ENCODE measurements around the gene HBD. TPM values are rescaled to one million over a fixed set of nuclear protein-coding genes. Genes with fewer than 3 reads are reported as not detected.

The HBD gene
- total and polyA plus RNA-seq, 2 donors (not counting 1 experiment from before 2014, with no cell fraction given), result not detected

DNA sequence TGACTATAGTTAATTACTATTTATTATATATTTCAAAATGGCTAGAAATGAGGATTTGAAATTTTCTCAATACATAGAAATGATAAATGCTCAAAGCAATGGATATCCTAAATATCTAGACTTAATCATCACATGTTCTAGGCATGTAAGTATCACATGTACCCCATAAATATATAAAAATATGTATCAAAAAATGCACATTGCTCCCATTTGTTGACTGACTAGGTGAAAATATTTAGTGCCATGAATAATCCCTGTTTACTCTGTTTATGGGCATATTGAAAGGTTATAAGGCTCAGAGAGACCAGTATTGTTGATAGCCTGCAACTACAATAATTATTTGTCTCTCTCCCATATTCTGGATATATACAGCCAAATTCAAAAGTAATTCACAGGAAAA, 32.3 kb upstream of the HBD start:
- H3K27me3 ChIP-seq (replicated peaks in 1 of 4; ENCODE audit: control extremely low read depth in 1 of 4, control insufficient read depth in 3 of 4, insufficient read depth in 4 of 4, low read length in 3 of 4), result no peaks in the 10 kb centered on the region

GRCh38 chr11:5265832-5266231, 31.5 kb upstream of the HBD start:
- POLR2A ChIA-PET, result no interaction called here
- ATAC-seq (ENCODE audit: low read depth), result no peak
- Mint-ChIP-seq H3K4me1 (no peaks in the 10 kb centered on the region), H3K4me3 (no peak overlapping the region), H3K9me3 (ENCODE audit: insufficient read depth) (no peaks in the 10 kb centered on the region), H3K27me3 (no peaks in the 10 kb centered on the region), H3K27ac (no peak overlapping the region)
- no peaks in the 10 kb centered on the region for H3K27me3 ChIP-seq (replicated peaks in 1 of 4; ENCODE audit: control extremely low read depth in 1 of 4, control insufficient read depth in 3 of 4, insufficient read depth in 4 of 4, low read length in 3 of 4)
- no peaks in the 10 kb centered on the region for H4K20me1 ChIP-seq (ENCODE audit: control insufficient read depth, insufficient read depth, low read length, poor library complexity, severe bottlenecking)
- H3K4me3 ChIP-seq (ENCODE audit: control extremely low read depth in 1 of 5, extremely low read depth in 1 of 5, insufficient read depth in 1 of 5, low read depth in 2 of 5, low read length in 4 of 5), result no peak overlapping the region
- no peaks in the 10 kb centered on the region for H3K4me1 ChIP-seq (ENCODE audit: control insufficient read depth in 2 of 2, insufficient read depth in 2 of 2, low read length in 2 of 2)
- H2AFZ ChIP-seq (ENCODE audit: insufficient read depth, low read depth, low read length, poor library complexity, severe bottlenecking), result no peak overlapping the region
- no peaks in the 10 kb centered on the region for H3K9me3 ChIP-seq (ENCODE audit: control extremely low read depth in 1 of 3, control insufficient read depth in 2 of 3, insufficient read depth in 1 of 3, low read length in 2 of 3)
- H3K4me2 ChIP-seq (replicated peaks; ENCODE audit: low read depth, low read length, poor library complexity, severe bottlenecking), result no peak overlapping the region
- WGBS (ENCODE audit: insufficient coverage), result no CpG with 5 or more reads among the region's 2 CpGs
- no peak overlapping the region for H3K27ac ChIP-seq (ENCODE audit: low read length in 2 of 2)
- TF ChIP-seq, protein P1, sequence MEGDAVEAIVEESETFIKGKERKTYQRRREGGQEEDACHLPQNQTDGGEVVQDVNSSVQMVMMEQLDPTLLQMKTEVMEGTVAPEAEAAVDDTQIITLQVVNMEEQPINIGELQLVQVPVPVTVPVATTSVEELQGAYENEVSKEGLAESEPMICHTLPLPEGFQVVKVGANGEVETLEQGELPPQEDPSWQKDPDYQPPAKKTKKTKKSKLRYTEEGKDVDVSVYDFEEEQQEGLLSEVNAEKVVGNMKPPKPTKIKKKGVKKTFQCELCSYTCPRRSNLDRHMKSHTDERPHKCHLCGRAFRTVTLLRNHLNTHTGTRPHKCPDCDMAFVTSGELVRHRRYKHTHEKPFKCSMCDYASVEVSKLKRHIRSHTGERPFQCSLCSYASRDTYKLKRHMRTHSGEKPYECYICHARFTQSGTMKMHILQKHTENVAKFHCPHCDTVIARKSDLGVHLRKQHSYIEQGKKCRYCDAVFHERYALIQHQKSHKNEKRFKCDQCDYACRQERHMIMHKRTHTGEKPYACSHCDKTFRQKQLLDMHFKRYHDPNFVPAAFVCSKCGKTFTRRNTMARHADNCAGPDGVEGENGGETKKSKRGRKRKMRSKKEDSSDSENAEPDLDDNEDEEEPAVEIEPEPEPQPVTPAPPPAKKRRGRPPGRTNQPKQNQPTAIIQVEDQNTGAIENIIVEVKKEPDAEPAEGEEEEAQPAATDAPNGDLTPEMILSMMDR (IDR thresholded peaks at IDR 0.05), result no peak
- TF ChIP-seq EZH2 (IDR thresholded peaks at IDR 0.05; ENCODE audit: borderline replicate concordance, insufficient read depth, low read depth, low read length, poor library complexity, severe bottlenecking), result no peak
- no peak overlapping the region for H3K9ac ChIP-seq (ENCODE audit: low read length)
- no peaks in the 10 kb centered on the region for H3K79me2 ChIP-seq (ENCODE audit: control insufficient read depth, insufficient read depth, low read length)
- CTCF ChIA-PET, result no interaction called here
- H3K36me3 ChIP-seq (replicated peaks in 1 of 2; ENCODE audit: control extremely low read depth in 1 of 2, control insufficient read depth in 1 of 2, extremely low read depth in 1 of 2, insufficient read depth in 2 of 2, low read length in 1 of 2), result no peaks in the 10 kb centered on the region
- intact Hi-C loops (cut with micrococcal nuclease), result no loop called here
- no peak for DNase-seq

More for the DNA sequence above, 32.3 kb upstream of the HBD start:
- no peak for TF ChIP-seq EZH2 (IDR thresholded peaks at IDR 0.05; ENCODE audit: borderline replicate concordance, insufficient read depth, low read depth, low read length, poor library complexity, severe bottlenecking)
- Mint-ChIP-seq H3K9me3 (ENCODE audit: insufficient read depth) (no peaks in the 10 kb centered on the region), H3K27me3 (no peaks in the 10 kb centered on the region), H3K27ac (no peak overlapping the region), H3K4me3 (no peak overlapping the region), H3K4me1 (no peaks in the 10 kb centered on the region)
- H3K27ac ChIP-seq (ENCODE audit: low read length in 2 of 2), result no peak overlapping the region
- H3K79me2 ChIP-seq (ENCODE audit: control insufficient read depth, insufficient read depth, low read length), result no peaks in the 10 kb centered on the region
- no peaks in the 10 kb centered on the region for H4K20me1 ChIP-seq (ENCODE audit: control insufficient read depth, insufficient read depth, low read length, poor library complexity, severe bottlenecking)
- no peaks in the 10 kb centered on the region for H3K36me3 ChIP-seq (replicated peaks in 1 of 2; ENCODE audit: control extremely low read depth in 1 of 2, control insufficient read depth in 1 of 2, extremely low read depth in 1 of 2, insufficient read depth in 2 of 2, low read length in 1 of 2)
- ChIA-PET POLR2A (no interaction called here), CTCF (no interaction called here)
- H3K4me3 ChIP-seq (ENCODE audit: control extremely low read depth in 1 of 5, extremely low read depth in 1 of 5, insufficient read depth in 1 of 5, low read depth in 2 of 5, low read length in 4 of 5), result no peak overlapping the region
- no peak overlapping the region for H3K4me2 ChIP-seq (replicated peaks; ENCODE audit: low read depth, low read length, poor library complexity, severe bottlenecking)
- H2AFZ ChIP-seq (ENCODE audit: insufficient read depth, low read depth, low read length, poor library complexity, severe bottlenecking), result no peak overlapping the region
- DNase-seq, result no peak
- H3K4me1 ChIP-seq (ENCODE audit: control insufficient read depth in 2 of 2, insufficient read depth in 2 of 2, low read length in 2 of 2), result no peaks in the 10 kb centered on the region
- no peak for ATAC-seq (ENCODE audit: low read depth)
- intact Hi-C loops (cut with micrococcal nuclease), result no loop called here
- no peak overlapping the region for H3K9ac ChIP-seq (ENCODE audit: low read length)
- H3K9me3 ChIP-seq (ENCODE audit: control extremely low read depth in 1 of 3, control insufficient read depth in 2 of 3, insufficient read depth in 1 of 3, low read length in 2 of 3), result no peaks in the 10 kb centered on the region
